Measurements from ENCODE around the gene NDFIP1.
"Not testable (repeated sequence)": the region's sequence is repeated elsewhere in the genome, so short reads cannot be mapped to it uniquely, and the experiment has no call there.

NDFIP1 gene

DNA sequence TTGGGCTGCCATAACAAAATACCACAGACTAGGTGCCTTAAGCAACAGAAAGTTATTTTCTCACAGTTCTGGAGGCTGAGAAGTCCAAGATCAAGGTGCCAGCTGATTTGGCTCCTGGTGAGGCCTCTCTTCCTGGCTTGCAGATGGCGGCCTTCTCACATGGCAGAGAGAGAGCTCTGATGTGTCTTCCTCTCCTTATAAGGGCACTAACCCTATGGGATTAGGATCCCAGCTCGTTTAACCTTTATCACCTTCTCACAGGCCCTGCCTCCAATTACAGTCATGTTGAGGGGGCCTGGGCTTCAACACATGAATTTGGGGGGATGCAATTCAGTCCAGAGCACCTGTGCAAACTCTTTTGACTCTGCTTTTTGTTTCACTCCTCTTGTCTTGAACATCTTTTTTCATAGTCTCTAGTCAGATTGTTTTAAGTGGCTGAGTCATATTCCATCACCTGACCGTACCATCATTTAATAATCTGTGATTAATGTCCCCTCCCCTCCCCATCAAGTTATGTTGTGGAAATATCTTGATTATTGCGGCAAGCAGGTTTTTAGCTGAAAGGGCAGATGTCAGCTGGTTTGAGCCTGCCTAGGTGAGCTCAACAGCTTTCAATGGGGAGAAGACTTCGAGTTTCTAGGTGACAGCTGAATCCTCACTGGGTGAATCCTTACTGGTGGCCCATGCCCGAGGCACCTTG lies 61.8 kb downstream of the NDFIP1 start:
- TF ChIP-seq POLR2A (IDR thresholded peaks at IDR 0.05; ENCODE audit: low read length) = no peak
- no peak for TF ChIP-seq GATA1 (IDR thresholded peaks at IDR 0.05; ENCODE audit: low read depth, low read length)
- no peak for DNase-seq

- DNase-seq = no peak
- TF ChIP-seq POLR2A (IDR thresholded peaks at IDR 0.05; ENCODE audit: low read length) = no peak
- no peak for TF ChIP-seq GATA1 (IDR thresholded peaks at IDR 0.05; ENCODE audit: low read depth, low read length)
These were observed 62.7 kb downstream of the NDFIP1 start for GRCh38 chr5:142171270-142171669.

- TF ChIP-seq POLR2A (IDR thresholded peaks at IDR 0.05; ENCODE audit: low read length) = no peak
- TF ChIP-seq GATA1 (IDR thresholded peaks at IDR 0.05; ENCODE audit: low read depth, low read length) = no peak
These were observed 66.5 kb downstream of the NDFIP1 start for GRCh38 chr5:142175039-142175438.

DNA sequence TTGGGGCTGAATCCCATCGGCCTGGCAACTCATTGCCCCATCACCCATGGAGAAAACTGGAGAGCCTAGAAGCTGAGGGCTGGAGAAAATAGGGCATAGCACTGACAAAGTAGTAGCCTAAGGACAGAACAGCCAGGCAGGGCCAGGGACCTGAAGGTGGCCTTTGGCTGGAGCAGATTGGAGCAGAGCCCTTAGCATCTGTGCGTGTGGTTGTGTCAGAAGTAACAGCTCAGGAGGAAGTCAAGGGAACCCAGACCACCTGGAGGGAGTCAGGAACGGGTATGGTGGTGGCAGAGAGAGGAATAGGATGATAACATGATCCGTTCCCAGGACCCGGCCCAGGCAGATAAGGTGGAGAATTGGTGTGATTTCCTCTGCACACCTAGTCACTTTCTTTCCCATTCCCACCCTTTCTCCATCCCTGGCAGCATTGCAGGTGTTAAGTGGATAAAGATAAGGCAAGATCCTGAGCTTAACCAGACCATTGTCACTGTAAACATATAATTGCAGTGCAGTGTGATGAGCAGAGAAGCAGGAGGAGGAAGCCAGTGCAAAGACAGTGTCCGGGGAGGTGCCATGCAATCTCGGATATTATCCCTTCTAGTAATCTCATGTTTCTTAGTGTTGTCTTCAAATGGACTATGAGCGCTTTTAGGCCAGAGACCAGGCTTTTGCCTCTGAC lies 67.0 kb downstream of the NDFIP1 start:
- no peak for TF ChIP-seq GATA1 (IDR thresholded peaks at IDR 0.05; ENCODE audit: low read depth, low read length)
- no peak for TF ChIP-seq POLR2A (IDR thresholded peaks at IDR 0.05; ENCODE audit: low read length)
- no peak for DNase-seq

More at GRCh38 chr5:142175039-142175438, 66.5 kb downstream of the NDFIP1 start:
- no peak for DNase-seq

- no peak for TF ChIP-seq GATA1 (IDR thresholded peaks at IDR 0.05; ENCODE audit: low read depth, low read length)
- no peak for TF ChIP-seq POLR2A (IDR thresholded peaks at IDR 0.05; ENCODE audit: low read length)
- no peak for DNase-seq
These were observed 67.7 kb downstream of the NDFIP1 start for GRCh38 chr5:142176255-142176654.

GRCh38 chr5:142178651-142179050 lies 70.1 kb downstream of the NDFIP1 start:
- TF ChIP-seq POLR2A (IDR thresholded peaks at IDR 0.05; ENCODE audit: low read length) = no peak
- TF ChIP-seq GATA1 (IDR thresholded peaks at IDR 0.05; ENCODE audit: low read depth, low read length) = no peak
- no peak for DNase-seq

DNA sequence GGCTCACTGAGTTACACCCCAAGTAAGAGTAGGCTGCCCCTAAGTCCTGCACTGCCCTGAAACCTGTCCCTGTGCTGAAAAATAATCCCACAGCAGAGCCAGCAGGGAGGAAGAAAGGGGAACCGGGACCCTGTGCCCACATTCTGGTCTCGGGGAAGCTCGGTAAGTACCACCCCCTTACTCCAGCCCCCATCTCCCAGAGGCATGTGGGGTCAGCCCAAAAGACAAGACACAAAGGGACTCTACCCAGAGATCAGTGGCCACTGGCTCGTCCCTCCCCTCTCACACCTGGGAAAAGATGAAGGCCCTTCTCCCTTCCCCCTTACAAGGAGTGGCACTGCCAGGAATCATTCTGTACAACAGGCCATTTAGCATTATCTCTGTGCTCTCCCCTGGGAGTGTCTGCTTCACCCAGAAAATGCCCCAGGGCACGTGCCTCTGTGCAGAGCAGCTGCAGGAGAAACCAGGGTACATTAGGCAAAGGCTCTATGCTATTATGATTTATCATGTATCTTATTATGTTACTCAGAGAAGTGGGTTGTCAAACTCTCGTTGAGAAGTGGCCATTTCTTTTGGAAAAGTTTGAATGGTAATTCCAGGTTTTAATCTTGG lies 71.3 kb downstream of the NDFIP1 start:
- TF ChIP-seq POLR2A (IDR thresholded peaks at IDR 0.05; ENCODE audit: low read length) = no peak
- TF ChIP-seq GATA1 (IDR thresholded peaks at IDR 0.05; ENCODE audit: low read depth, low read length) = no peak
- no peak for DNase-seq

GRCh38 chr5:142181096-142181495 lies 72.5 kb downstream of the NDFIP1 start:
- TF ChIP-seq POLR2A (IDR thresholded peaks at IDR 0.05; ENCODE audit: low read length) (no peak), GATA1 (IDR thresholded peaks at IDR 0.05; ENCODE audit: low read depth, low read length) (no peak)
- no peak for DNase-seq

DNA sequence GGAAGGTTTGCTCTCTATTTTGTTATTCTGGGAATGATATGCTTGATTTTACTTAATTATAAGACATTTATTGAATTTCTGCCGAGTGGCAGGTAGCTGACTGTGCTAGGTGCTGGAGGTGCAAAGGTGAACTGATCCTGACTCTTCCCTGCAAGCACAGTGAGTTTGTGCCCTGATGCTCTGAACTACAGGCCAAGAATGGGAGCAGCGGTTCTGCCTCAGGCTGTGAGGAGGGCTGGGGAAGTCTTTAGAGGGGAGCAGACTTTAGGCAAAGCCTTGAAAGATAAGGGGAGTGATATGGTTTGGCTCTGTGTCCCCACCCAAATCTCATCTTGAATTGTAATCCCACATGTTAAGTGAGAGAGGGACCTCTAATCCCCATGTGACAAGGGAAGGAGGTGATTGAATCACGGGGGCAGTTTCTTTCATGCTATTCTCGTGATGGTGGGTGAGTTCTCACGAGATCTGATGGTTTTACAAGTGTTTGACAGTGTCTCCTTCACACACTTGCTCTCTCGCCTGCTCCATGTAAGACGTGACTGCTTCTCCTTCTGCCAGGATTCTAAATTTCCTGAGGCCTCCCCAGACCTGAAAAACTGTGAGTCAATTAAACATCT lies 73.1 kb downstream of the NDFIP1 start:
- TF ChIP-seq GATA1 (IDR thresholded peaks at IDR 0.05; ENCODE audit: low read depth, low read length) = no peak
- TF ChIP-seq POLR2A (IDR thresholded peaks at IDR 0.05; ENCODE audit: low read length) = no peak
- DNase-seq = no peak

DNA sequence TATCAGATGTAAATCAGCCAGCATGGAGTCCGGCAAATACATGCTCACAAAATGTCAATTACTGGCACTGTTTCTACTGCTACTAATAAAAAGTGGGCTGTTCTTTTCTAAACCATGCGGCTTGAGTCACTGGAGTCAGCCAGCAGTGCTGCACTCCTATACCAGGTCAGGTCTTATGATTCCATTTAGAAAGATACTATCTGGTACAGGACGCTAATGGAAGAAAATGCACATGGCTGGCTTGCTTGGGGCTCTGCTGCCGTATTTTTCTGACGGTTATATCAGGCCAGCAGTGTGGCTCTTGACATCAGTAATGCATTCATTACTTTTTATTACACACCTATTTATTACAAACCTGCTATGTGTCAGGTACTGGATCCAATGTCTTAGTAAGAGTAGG lies 74.3 kb downstream of the NDFIP1 start:
- no peak for DNase-seq
- TF ChIP-seq POLR2A (IDR thresholded peaks at IDR 0.05; ENCODE audit: low read length) (no peak), GATA1 (IDR thresholded peaks at IDR 0.05; ENCODE audit: low read depth, low read length) (no peak)

DNA sequence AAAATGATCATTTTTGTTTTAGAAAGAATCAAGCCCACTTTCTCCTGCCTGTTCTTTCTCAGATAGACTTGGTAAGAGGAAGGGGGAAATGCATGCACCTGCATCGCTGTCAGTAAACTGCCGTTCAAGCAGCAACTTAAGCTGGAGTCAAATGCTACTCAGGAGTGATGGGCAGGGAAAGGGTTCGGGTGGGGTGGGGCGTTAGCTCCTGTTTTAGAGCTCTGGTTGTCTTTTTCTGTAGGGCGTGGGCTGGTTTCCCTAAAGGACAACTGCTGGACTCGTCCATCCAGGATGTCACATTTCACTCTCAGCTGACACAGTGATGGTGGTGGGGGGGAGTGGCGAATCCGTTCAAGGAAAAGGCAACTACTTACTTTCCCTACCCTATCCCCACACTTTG lies 75.0 kb downstream of the NDFIP1 start:
- TF ChIP-seq GATA1 (IDR thresholded peaks at IDR 0.05; ENCODE audit: low read depth, low read length) (no peak), POLR2A (IDR thresholded peaks at IDR 0.05; ENCODE audit: low read length) (no peak)
- no peak for DNase-seq

GRCh38 chr5:142184988-142185387 lies 76.4 kb downstream of the NDFIP1 start:
- no peak for TF ChIP-seq POLR2A (IDR thresholded peaks at IDR 0.05; ENCODE audit: low read length)
- TF ChIP-seq GATA1 (IDR thresholded peaks at IDR 0.05; ENCODE audit: low read depth, low read length) = no peak
- no peak for DNase-seq

GRCh38 chr5:142186514-142186856 lies 77.9 kb downstream of the NDFIP1 start:
- TF ChIP-seq GATA1 (IDR thresholded peaks at IDR 0.05; ENCODE audit: low read depth, low read length) (no peak), POLR2A (IDR thresholded peaks at IDR 0.05; ENCODE audit: low read length) (no peak)
- no peak for DNase-seq

DNA sequence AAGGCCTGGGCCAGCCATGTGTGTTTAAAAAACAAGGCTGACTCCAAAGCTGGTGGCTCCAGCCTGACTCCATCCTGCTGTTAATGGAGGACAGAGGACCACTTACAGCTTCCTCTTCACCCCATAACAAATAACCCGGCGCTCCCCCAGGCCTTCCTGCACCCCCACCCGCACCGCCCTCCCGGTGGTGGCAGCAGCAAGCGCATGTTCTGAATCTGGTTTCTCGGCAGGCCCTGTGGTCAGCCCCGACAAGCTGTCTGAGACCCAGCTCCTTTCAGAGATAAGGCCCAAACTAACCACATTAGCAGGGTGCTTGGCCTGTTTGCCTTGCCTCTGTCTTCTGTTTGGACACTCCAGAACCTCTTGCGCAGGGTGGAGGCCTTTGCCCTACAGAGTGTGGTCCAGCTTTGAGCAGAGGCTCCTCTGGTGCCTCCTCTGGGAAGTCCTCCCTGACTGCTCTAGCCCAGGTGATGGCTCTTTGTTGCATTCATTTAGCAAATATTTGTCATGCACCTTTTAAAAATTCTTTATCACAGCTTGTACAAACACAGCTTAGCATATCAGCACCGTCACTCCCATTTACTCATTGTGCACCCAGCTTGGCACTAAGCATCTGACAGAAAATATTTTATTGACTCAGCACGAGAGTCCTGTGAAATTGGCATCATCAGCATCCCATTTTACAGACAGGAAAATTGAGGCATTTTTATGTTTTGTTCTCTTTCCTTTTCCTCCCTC lies 78.4 kb downstream of the NDFIP1 start:
- TF ChIP-seq GATA1 (IDR thresholded peaks at IDR 0.05; ENCODE audit: low read depth, low read length) (no peak), POLR2A (IDR thresholded peaks at IDR 0.05; ENCODE audit: low read length) (no peak)
- peak; percentile 8 to 62 for DNase-seq

GRCh38 chr5:142188691-142189090 lies 80.1 kb downstream of the NDFIP1 start:
- not testable (repeated sequence) for DNase-seq
